ENCODE data around the gene RAD9B. TPM values are rescaled to one million over a fixed set of nuclear protein-coding genes. Genes with fewer than 3 reads are reported as not detected.
"Not testable (repeated sequence)": the region's sequence is repeated elsewhere in the genome, so short reads cannot be mapped to it uniquely, and the experiment has no call there.

RAD9B gene
- total RNA-seq, 1 donor from 2014 or later, result not detected

GRCh38 chr12:110513842-110514241, 11.7 kb downstream of the RAD9B start:
- DNase-seq (ENCODE audit: extremely low spot score in 2 of 2), result no peak
- TF ChIP-seq POLR2A (IDR thresholded peaks at IDR 0.05), result no peak
- no peak for TF ChIP-seq POLR2AphosphoS5 (IDR thresholded peaks at IDR 0.05; ENCODE audit: insufficient read depth in 1 of 2, low read depth in 1 of 2)
- no peak for TF ChIP-seq CTCF (IDR thresholded peaks at IDR 0.05)
- Histone ChIP-seq H3K9me3 (no peaks in the 10 kb centered on the region), H3K27me3 (no peaks in the 10 kb centered on the region), H3K4me3 (no peak overlapping the region), H3K36me3 (no peaks in the 10 kb centered on the region), H3K4me1 (no peaks in the 10 kb centered on the region), H3K27ac (no peak overlapping the region)
- intact Hi-C loops (cut with DNase I), result loop anchor here (5.0 kb wide), 1 partner anchor 88 kb away; no protein-coding TSS in a partner anchor

DNA sequence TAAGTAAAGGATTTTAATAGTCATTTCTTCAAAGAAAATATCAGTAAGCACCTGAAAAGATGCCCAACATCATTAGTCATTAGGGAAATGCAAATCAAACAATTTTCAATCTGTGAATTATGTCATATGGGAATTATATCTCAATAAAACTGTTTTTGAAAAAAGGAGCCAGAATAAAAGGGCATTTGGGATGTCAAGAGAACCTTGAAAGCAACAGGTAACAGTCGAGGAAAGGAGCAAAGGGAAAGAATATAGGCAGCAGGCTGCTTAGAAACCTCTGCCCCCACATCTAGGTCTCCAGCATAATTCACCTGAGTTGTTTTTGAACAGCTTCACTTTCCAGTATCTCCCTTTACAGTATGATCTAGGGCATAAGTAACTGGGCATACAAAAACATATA, 12.2 kb downstream of the RAD9B start:
- no peak for DNase-seq (ENCODE audit: extremely low spot score in 2 of 2)
- Histone ChIP-seq H3K27ac (no peak overlapping the region), H3K36me3 (no peaks in the 10 kb centered on the region), H3K4me1 (no peaks in the 10 kb centered on the region), H3K9me3 (no peaks in the 10 kb centered on the region), H3K27me3 (no peaks in the 10 kb centered on the region), H3K4me3 (no peak overlapping the region)
- intact Hi-C loops (cut with DNase I), result loop anchor here (5.0 kb wide), 1 partner anchor 88 kb away; no protein-coding TSS in a partner anchor
- no peak for TF ChIP-seq POLR2AphosphoS5 (IDR thresholded peaks at IDR 0.05; ENCODE audit: insufficient read depth in 1 of 2, low read depth in 1 of 2)
- no peak for TF ChIP-seq CTCF (IDR thresholded peaks at IDR 0.05)
- no peak for TF ChIP-seq POLR2A (IDR thresholded peaks at IDR 0.05)

GRCh38 chr12:110516995-110517394, 14.9 kb downstream of the RAD9B start:
- H3K4me1 ChIP-seq, result no peaks in the 10 kb centered on the region
- no peak for DNase-seq (ENCODE audit: extremely low spot score in 2 of 2)
- H3K36me3 ChIP-seq, result no peaks in the 10 kb centered on the region
- H3K27ac ChIP-seq, result no peak overlapping the region
- intact Hi-C loops (cut with DNase I), result no loop called here
- TF ChIP-seq POLR2A (IDR thresholded peaks at IDR 0.05), result no peak
- TF ChIP-seq CTCF (IDR thresholded peaks at IDR 0.05), result no peak
- TF ChIP-seq POLR2AphosphoS5 (IDR thresholded peaks at IDR 0.05; ENCODE audit: insufficient read depth in 1 of 2, low read depth in 1 of 2), result no peak
- no peak overlapping the region for H3K4me3 ChIP-seq
- no peaks in the 10 kb centered on the region for H3K9me3 ChIP-seq
- no peaks in the 10 kb centered on the region for H3K27me3 ChIP-seq

DNA sequence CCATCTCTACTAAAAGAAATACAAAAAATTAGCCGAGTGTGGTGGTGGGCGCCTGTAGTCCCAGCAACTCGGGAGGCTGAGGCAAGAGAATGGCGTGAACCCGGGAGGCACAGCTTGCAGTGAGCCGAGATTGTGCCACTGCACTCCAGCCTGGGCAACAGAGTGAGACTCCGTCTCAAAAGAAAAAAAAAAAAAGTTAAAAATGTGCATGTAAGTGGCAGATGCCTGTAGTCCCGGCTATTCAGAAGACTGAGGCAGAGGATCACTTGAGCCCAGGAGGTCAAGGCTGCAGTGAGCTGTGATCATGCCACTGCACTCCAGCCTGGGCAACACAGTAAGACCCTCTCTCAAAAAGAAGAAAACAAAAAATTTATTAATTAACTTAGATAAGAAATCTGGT, 15.9 kb downstream of the RAD9B start:
- DNase-seq (ENCODE audit: extremely low spot score in 2 of 2); H3K9me3 ChIP-seq; intact Hi-C loops (cut with DNase I); H3K36me3 ChIP-seq; H3K4me1 ChIP-seq; H3K4me3 ChIP-seq; H3K27me3 ChIP-seq; H3K27ac ChIP-seq: not testable (repeated sequence)

DNA sequence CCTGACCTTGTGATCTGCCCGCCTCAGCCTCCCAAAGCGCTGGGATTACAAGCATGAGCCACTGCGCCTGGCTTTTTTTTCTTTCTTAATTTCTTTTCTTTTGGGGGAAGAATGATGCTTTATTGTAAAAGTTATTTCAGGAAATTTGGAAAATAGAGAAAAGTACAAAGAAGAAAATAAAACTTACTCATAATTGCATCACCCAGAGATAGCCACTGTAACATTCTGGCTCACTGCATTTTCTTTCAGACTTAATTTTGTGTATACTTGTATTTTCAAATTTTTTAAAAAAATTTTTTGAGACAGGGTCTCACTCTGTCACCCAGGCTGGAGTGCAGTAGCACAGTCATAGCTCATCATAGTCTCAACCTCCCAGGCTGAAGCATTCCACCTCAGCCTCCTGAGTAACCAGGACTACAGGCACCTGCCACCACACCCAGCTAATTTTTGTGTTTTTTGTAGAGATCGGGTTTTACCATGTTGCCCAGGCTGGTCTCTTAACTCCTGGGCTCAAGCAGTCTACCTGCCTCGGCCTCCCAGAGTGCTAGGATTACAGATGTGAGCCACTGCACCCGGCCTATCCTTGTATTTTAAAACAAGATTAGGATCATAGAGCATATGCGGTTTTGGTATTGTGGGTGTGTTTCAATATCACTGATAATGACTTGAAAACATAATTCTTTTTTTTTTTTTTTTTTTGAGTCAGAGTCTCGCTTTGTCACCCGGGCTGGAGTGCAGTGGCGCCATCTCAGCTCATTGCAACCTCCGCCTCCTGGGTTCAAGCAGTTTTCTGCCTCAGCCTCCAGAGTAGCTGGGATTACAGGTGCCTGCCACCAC, 19.0 kb downstream of the RAD9B start:
- H3K4me3 ChIP-seq; H3K4me1 ChIP-seq; H3K36me3 ChIP-seq; intact Hi-C loops (cut with DNase I); H3K27me3 ChIP-seq; H3K9me3 ChIP-seq; DNase-seq (ENCODE audit: extremely low spot score in 2 of 2); H3K27ac ChIP-seq: not testable (repeated sequence)

- Histone ChIP-seq H3K4me1 (peaks cover 25% of the 10 kb centered on the region), H3K36me3 (no peaks in the 10 kb centered on the region), H3K9me3 (no peaks in the 10 kb centered on the region), H3K4me3 (no peak overlapping the region), H3K27ac (no peak overlapping the region), H3K27me3 (no peaks in the 10 kb centered on the region)
- no peak for TF ChIP-seq POLR2A (IDR thresholded peaks at IDR 0.05)
- no peak for TF ChIP-seq CTCF (IDR thresholded peaks at IDR 0.05)
- TF ChIP-seq POLR2AphosphoS5 (IDR thresholded peaks at IDR 0.05; ENCODE audit: insufficient read depth in 1 of 2, low read depth in 1 of 2), result no peak
- intact Hi-C loops (cut with DNase I), result no loop called here
- no peak for DNase-seq (ENCODE audit: extremely low spot score in 2 of 2)
Measured at GRCh38 chr12:110528277-110528839, 26.2 kb downstream of the RAD9B start.
